Stimulated activated CD4-positive, alpha-beta T cell treated with anti-CD3 and anti-CD28 coated beads, Interleukin-15, amount 100 ng/mL, for 48 hours (primary cell): ENCODE data around the gene TMPRSS9.
"Not testable (repeated sequence)": the region's sequence is repeated elsewhere in the genome, so short reads cannot be mapped to it uniquely, and the experiment has no call there.

ENCODE experiments used
- DNase-seq, 2 donors: peaks; one replicate each; pipeline ENCODE4 v3.0.0-alpha.2; 2020; ENCODE audit warnings: low read depth in 2 of 2

The TMPRSS9 gene

DNA sequence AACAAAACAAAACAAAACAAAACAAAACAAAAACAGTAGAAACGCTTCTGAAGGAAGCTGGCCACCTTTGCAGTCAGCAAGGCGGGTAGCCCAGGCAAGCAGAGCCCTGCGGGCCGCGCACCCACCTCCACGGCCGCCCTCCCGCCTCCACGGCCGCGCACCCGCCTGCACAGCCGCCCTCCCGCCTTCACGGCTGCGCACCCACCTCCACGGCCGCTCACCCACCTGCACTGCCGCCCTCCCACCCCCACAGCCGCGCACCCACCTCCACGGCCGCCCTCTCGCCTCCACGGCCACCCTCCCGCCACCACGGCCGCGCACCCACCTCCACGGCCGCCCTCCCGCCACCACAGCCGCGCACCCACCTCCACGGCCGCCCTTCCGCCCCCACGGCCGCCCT is 76.3 kb downstream of the TMPRSS9 start:
- no peak for DNase-seq

DNA sequence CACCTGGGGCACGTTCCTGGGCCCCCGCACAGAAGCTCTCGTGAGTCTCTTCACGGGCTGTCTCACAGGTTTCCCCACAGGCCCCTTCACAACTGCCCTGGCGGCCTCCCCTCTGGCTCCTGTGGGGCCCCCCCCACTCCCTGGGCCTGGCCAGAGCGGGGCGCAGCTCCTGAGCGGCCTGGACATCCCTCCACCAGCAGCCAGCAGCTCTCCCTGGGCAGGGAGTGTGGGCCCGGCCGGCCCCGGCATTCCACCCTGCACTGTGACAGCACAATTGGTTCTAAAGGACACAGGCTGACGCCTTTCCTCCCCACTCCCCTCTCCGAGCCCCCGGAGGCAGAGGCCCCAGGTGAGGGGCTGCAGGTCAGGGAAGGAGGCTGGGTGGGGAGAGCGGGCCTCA is 76.9 kb downstream of the TMPRSS9 start:
- DNase-seq: no peak

DNA sequence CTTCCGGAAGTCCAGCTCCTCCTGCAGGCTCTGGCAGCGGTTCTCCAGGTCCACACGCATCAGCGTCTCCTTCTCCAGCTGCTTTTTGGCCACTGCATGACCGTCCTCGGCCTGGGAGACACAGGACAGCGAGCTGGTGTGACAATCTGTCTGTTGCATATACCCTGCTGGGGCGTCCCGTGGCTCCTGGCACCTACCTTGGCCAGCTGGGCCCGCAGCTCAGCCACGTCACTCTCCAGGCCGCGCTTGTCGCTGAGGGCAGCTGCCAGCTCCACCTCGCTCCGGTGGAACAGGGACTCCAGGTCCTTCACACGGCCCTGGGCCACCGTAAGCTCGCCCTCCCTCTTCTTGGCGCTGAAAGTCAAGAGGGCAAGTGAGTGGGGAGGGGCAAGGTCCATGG is 78.1 kb downstream of the TMPRSS9 start:
- no peak for DNase-seq

DNA sequence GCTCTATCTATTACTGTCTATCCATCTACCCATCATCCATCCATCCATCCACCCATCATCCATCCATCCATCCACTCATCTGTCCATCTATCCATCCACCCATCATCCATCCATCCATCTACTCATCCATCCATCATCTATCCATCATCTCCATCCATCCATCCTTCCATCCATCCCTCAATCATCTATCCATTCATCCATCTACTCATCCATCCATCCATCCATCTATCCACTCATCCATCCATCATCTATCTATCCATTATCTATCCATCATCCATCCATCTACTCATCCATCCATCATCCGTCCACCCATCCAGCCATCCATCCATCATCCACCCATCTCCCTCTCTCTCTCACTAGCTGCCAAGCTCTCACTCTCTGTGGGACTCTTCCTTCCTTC is 80.5 kb downstream of the TMPRSS9 start:
- no peak for DNase-seq

DNA sequence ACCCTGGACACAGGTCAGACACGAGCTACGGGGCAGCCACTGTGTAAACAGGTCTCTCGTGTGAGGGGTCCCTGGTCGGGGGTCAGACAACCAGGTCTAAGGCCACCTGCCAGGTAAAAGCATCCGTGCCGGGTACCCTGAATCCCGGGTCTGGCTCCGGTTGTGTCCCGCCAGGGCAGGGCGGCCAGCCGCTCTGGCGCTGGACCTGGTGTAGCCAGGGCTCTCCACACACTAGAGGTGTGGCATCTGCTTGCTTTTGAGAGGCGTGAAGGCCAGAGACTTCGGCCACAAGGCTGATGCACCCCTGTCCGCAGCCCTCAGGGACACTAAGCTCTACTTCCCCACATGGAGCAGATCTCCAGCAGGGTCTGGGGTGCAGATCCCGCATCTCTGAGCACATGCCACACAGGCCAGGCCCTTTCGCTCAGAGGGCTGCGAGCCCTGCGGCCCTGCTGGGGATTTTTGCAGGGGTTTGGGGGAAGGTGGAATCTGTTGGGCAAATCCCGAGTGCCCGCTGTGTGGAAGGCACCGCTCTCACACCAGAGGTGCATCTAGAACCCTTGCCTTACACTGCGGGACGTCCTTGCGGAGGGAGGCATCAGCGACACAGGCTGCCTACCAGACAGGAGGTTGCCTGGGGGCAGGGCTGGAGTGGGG is 81.2 kb downstream of the TMPRSS9 start:
- no peak for DNase-seq

DNA sequence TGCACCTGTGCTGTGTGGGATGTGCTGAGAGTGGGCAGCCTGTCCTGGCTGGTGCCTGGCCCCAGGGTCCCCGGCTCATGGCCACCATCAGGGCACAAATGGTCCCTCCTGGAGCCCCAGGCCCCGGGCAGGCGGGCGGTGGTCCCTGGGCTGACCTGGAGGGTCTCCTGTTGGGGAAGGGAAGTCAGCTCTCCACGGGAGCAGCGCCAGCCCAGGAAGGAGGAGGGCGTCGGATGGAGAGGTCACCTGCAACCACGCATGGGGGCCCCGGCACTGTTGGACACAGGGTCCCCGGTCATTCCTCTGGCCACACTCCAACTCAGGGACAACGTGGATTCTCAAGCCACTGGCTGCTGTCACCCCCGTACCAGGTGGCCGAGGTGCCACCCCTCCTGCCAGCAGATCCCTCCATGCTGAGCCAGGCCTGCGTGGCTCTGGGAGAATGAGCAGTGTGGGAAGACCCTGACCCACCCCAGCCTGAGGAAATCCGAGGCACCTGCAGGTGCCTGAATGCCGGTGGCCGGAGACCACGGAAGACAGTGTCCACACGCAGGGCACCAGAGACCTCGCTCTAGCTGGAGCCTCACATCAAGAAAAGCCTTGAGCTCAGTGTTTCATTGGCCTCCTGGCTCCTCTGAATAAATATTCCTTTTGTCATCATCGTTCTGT is 83.2 kb downstream of the TMPRSS9 start:
- no peak for DNase-seq

DNA sequence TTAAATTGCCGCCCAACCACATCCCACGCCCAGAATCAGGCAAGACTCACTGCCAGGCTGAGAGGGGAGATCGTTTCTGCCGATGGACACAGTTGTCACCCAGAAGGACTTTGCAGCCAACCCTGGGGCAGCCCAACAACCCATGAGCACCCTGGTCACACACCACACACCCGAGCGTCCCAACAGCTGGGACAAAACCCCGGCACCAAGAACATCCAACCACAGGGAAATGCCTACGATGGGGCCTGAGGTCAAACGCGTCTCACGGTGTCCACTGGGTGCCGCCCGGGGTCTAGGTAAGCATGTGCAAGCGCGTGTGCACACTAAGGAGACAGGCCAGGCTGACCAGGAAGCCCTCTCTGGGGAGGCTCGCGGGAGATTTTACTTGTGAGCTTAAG is 83.7 kb downstream of the TMPRSS9 start:
- no peak for DNase-seq

DNA sequence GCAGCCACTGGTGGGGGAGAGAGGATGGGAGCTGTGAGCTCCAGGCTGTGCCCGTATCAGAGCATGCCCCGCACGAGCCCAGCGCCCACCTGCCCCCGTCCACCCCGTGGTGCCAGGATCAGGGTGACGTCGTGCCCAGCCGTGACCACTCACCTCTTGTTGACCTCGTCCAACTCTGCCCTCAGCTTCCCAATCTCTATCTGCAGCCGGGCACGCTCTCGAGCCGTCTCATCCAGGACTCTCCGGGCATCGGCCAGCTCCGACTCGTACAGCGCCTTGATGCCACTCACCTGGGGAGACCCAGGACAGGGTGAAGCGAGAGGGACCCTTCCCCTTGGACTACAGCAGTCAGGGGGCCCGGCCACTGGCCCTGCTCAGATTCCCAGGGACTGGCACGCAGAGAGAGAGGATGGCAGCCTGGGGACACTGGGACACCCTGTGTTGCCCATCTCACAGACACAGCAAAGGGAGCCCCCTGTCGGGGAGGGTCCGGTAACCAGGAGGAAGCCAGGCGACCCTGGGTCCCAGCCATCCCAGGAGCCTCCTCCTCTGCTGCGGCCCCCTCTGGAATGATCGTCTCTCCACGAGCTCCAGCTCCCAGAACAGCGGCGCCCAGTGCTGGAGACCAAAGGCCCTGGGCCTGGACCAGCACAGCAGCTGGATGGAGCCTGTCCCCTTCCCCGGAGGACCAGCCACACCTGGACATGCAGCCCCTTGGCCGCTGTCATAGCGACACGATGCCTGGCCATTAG is 84.4 kb downstream of the TMPRSS9 start:
- no peak for DNase-seq

DNA sequence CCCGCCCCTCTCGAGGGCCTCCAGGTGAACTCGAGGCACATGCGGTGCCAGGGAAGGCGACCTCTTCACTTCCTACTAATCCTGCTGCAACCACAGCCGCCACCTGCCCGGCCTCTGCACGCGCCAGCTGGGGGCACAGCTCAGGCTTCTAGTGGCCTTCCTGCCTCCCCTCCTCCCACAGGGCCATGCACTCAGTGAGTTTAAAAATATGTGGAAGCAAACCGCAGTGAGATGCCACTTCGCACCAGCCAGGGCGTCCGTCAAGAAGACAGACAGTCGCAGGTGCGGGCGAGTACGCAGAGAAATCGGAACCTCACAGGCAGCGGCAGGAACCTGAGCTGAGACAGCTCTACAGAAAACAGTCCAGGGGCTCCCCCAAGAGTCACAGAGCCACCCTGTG is 86.3 kb downstream of the TMPRSS9 start:
- DNase-seq: no peak

DNA sequence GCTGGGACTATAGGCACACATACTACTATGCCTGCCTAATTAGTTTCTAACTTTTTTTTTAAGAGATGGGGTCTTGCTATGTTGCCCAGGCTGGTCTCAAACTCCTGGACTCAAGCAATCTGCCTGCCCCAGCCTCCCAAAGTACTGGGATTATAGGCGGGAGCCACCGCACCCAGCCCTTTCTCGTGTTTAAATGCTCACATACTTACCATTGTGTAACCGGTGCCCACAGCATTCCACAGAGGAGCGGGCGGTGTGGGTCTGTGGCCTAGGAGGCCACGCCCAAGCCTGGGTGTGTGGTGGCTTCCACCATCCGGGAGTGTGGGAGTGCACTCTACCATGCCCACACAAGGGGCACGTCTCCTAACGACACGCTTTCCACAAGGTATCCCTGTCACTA is 89.0 kb downstream of the TMPRSS9 start:
- DNase-seq: no peak

DNA sequence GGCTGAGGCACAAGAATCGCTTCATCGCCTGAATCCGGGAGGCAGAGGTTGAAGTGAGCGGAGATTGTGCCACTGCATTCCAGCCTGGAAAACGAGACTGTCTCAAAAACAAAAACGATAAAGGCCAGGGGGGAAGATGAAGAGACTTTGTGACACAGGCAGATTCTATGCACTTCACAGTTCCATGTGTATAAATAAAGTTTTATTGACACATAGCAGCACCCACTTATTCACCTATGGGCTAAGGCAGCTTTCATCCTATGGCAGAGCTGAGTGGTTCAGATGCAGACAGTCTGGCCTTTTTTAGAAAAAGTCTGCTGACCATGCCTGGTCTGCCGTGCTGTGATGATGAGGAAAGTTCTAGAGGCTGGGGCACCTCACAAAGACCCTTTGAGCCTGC is 91.1 kb downstream of the TMPRSS9 start:
- DNase-seq: no peak

DNA sequence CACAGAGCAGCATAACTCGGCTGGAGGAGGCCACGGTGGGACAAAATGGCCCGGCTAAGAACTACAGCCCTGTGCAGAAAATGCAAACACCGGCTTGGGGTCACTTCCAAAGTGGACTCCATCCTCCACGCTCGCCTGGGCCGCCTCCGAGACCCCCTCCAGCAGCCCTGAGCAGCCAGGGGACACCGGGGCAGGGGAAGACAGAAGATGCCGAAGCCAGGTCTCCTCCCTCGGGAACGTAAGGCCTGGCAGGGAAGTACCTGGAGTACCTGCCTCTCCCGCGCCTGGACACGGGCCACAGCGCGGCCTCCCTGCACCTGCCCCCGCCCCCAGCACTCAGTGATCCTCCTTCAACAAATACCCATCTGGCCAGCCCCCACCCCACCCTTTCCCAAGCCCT is 91.7 kb downstream of the TMPRSS9 start:
- DNase-seq: no peak

DNA sequence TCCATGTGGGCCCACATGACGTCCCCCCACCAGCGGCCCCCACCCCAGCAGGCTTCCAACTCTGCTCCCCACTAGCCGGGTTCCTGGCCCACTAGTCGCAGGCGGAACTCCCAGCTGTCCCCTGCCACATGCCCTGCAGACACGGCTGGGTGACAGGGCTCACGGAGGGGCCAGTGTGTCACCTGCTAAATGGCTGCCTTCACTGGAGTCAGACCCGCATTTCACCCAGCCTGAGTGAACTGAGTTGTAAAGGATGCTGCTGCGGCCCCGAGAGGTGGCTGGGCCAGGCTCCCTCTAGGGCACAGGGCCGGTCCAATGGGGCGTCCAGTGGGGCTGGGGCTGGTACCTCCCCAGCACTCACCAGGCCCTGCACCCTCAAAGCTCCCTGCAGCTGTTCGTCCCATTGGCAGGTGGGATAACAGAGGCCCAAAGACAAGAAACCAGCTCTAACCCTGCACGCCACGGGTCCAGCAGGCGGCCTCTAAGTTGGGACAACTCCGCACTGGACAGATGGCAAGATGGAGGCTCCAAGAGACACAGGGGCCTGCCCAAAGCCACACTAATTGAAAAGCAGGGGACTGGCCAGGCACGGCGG is 93.5 kb downstream of the TMPRSS9 start:
- DNase-seq: no peak

DNA sequence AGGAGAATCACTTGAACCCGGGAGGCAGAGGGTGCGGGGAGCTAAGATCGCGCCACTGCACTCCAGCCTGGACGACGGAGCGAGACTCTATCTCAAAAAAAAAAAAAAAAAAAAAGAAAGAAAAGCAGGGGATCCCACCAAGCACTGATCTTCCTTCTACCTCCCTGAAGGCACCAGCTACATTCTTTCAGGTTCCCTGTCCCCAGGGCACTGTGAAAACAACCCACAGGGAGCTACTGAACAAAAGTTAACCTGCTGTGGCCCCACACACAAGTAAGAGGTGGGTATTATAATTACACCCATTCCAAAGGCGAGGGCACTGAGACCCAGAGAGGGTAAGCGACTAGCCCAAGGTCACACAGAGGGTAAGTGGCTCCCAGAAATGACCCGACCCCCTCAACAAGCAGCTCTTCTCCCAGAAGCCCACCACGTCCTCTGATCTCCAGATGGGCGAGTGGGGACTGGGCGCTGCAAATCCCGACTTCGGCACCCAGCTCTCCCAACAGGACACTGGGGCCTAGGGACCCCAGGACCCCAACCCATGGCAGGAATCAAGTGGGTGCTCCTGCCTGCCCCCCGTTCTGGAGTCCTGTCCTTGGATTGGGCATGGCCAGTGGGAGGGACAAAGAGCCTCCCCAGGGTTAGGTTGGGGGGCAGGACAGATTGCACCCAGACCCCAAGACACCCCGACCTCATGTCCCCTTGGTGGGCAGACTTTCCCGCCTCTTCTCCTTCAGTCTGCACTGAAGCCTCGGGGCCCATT is 94.3 kb downstream of the TMPRSS9 start:
- DNase-seq: no peak

DNA sequence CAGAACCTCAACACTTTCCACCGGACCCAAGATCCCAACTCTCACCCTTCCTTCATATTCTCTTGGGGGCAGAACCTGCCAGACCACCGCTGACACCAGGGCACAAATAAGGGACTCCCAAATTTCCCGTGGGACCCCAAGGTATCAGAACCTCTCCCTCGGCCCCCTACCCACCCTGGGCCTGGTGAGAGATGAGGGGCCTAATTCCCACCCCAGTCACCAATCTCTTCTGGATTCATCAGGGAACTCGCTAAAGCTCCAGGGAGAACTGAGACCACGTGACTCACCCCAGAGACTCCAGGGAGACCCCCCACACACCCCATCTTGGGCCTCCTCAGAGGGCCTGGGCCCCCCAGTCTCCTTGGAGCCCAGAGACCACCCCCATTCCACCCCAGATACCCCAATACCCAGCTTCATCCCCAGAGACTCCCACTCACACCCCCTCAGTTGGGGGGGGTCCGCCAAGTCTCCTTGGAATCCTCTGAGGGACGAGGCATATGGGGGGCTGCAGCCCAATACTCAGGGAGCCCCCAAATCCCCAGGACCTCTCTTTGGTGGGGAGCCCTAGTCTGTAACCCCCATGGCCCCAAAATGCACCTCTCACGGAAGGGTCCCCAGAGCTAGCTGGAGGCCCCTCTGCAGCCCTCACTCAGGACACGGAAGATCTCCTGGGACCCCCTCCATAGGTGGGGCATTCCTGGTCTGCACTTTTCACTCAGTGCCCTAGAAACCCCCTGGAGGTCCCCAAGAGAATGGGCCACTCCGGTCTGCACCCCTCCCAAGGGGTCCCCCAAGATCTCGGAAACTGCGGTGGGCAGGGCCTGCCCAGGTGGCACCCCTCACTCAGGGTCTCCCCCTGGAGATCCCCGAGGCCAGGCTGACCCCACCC is 95.1 kb downstream of the TMPRSS9 start:
- DNase-seq: no peak

DNA sequence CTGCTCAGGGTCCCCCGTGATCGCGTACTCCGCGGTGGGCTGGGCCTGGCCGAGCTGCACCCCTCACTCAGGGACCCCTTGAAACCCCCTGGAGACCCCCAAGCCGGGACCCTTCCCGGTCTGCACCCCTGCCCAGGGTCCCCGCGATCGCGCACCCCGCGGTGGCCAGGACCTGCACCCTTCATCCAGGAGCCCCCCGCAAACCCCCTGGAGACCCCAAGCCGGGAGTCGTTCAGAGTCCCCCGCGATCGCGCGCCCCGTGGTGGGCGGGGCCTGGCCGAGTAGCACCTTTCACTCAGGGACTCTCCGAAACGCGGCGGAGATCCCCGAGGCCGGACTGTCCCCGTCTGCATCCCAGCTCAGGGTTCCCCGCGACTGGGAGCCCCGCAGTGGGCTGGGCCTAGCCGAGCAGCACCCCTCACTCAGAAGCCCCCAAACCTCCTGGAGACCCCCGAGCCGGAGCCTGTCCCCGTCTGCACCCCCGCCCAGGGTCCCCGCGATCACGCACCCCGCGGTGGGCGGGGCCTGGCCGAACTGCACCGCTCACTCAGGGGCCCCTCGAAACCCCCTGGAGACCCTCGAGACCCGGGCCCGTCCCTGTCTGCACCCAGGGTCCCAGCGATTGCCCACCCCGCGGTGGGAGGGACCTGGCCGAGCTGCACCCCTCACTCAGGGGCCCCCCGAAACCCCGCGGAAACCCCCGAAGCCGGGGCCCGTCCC is 95.9 kb downstream of the TMPRSS9 start:
- DNase-seq: peak in 1 of 2 donors; percentile 33

DNA sequence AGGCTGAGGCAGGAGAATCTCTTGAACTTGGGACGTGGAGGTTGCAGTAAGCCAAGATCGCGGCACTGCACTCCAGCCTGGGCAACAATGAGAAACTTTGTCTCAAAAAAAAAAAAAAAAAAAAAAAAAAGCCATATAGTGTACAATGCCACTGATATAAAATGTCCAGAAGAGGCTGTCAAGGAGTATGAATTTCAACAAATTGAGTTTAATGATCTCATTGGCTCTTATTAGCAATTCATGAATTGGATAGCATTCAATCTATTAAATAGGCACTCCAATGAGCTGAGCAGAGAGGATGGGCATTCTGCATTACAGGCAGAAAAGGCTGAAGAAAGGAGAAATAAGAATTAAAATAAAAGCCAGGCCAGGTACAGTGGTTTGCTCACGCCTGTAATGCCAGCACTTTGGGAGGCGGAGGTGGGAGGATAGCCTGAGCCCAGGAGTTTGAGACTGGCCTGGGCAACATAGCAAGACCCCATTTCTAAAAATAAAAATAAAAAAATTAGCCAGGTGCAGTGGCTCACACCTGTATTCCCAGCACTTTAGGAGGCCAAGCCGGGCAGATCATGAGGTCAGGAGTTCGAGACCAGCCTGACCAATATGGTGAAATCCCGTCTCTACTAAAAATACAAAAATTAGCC is 97.5 kb downstream of the TMPRSS9 start:
- no peak for DNase-seq

DNA sequence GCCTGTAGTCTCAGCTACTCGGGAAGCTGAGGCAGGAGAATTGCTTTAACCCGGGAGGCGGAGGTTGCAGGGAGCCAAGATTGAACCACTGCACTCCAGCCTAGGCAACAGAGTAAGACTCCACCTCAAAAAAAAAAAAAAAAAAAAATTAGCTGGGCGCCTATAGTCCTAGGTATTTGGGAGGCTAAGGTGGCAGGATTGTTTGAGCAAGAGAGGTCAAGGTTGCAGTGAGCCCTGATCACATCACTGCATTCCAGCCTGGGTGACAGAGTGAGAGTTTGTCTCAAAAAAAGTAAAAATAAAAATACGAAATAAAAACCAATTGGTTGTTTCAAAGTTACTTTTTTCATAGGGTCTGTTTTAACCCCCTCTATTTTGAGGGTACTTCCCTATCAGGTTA is 98.0 kb downstream of the TMPRSS9 start:
- no peak for DNase-seq

DNA sequence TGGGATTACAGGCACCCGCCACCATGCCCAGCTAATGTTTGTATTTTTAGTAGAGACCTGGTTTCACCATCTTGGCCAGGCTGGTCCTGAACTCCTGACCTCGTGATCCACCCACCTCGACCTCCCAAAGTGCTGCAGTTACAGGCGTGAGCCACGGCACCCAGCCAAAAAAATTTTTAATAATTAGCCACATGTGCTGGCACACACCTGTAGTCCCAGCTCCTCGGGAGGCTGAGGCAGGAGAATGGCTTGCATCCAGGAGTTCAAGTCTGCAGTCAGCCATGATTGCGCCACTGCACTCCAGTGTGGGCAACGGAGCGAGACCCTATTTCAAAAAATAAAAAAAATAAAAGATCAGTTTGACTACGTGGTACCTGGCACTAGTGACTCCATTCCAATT is 98.7 kb downstream of the TMPRSS9 start:
- not testable (repeated sequence) for DNase-seq

DNA sequence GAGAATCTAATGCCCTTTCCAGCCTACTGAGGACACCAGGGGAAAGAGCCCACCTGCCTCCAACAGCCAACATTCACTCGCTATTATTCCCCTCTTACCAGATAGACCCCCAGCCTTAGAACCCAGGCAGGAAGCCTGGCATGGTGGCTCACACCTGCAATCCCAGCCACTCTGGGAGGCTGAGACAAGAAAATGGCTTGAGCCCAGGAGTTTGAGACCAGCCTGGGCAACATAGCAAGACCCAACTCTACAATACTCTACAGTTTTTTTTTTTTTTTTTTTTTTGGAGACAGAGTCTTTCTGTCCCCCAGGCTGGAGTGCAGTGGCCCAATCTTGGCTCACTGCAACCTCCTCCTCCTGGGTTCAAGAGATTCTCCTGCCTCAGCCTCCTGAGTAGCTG is 100.2 kb downstream of the TMPRSS9 start:
- no peak for DNase-seq
